Measurements from ENCODE around the gene TP63.

- no peak for TF ChIP-seq POLR2AphosphoS5 (IDR thresholded peaks at IDR 0.05; ENCODE audit: low read depth, low read length)
- no peak for TF ChIP-seq POLR2A (IDR thresholded peaks at IDR 0.05; ENCODE audit: low read depth, low read length)
Measured at GRCh38 chr3:189841473-189842205, 210.4 kb downstream of the TP63 start.
